Osteocyte (in vitro differentiated cells): ENCODE measurements around the gene NDST3. TPM values are rescaled to one million over a fixed set of nuclear protein-coding genes. Genes with fewer than 3 reads are reported as not detected.

ENCODE experiments used
- DNase-seq: peaks from one replicate; pipeline ENCODE4 v3.0.0; 2021; ENCODE audit warnings: mixed read lengths; ENCODE audit not compliant: unreplicated experiment; ENCODE audit errors: extremely low spot score
- H3K27ac Mint-ChIP-seq: one replicate; pipeline ENCODE4 v1.8.0; 2021; ENCODE audit warnings: mild to moderate bottlenecking, mixed read lengths; ENCODE audit not compliant: unreplicated experiment
- H3K27me3 Mint-ChIP-seq: one replicate; pipeline ENCODE4 v1.8.0; 2021; ENCODE audit warnings: mixed read lengths; ENCODE audit not compliant: unreplicated experiment
- H3K36me3 Mint-ChIP-seq: one replicate; pipeline ENCODE4 v1.8.0; 2021; ENCODE audit warnings: mixed read lengths; ENCODE audit not compliant: unreplicated experiment
- H3K4me1 Mint-ChIP-seq: one replicate; pipeline ENCODE4 v1.8.0; 2021; ENCODE audit warnings: mixed read lengths; ENCODE audit not compliant: unreplicated experiment
- H3K4me3 Mint-ChIP-seq: one replicate; pipeline ENCODE4 v1.8.0; 2021; ENCODE audit warnings: mild to moderate bottlenecking, moderate library complexity, mixed read lengths; ENCODE audit not compliant: unreplicated experiment
- H3K9me3 Mint-ChIP-seq: one replicate; pipeline ENCODE4 v1.8.0; 2021; ENCODE audit warnings: mixed read lengths; ENCODE audit not compliant: unreplicated experiment
- CTCF ChIP-seq: fragments of 200-600 bp; sonication (generic); IDR thresholded peaks from 2 replicates; pipeline ENCODE4 v1.5.0; 2021; ENCODE audit warnings: antibody characterized with exemption, mild to moderate bottlenecking, moderate library complexity
- total RNA-seq: library from RNA; stranded (reverse); gene quantifications from 2 replicates; pipeline ENCODE4 v1.2.1, GENCODE V29; 2021

Gene NDST3
- total RNA-seq, 1 donor from 2014 or later: 3.2 TPM

- Mint-ChIP-seq H3K27ac (peak overlapping the region; percentile 55), H3K4me3 (no peak overlapping the region), H3K4me1 (peaks cover 46% of the 10 kb centered on the region), H3K9me3 (no peaks in the 10 kb centered on the region), H3K27me3 (no peaks in the 10 kb centered on the region), H3K36me3 (peaks cover 12% of the 10 kb centered on the region)
- no peak for DNase-seq
- no peak for TF ChIP-seq CTCF
These were observed 247.5 kb downstream of the NDST3 start for GRCh38 chr4:118281611-118282442.

GRCh38 chr4:118282692-118283091 is 248.4 kb downstream of the NDST3 start:
- Mint-ChIP-seq H3K27me3 (no peaks in the 10 kb centered on the region), H3K4me3 (no peak overlapping the region), H3K27ac (peak overlapping the region; percentile 39), H3K4me1 (peaks cover 51% of the 10 kb centered on the region), H3K9me3 (no peaks in the 10 kb centered on the region), H3K36me3 (peaks cover 12% of the 10 kb centered on the region)
- TF ChIP-seq CTCF: no peak
- no peak for DNase-seq

GRCh38 chr4:118284169-118284568 is 249.9 kb downstream of the NDST3 start:
- no peak for DNase-seq
- H3K27me3 Mint-ChIP-seq: no peaks in the 10 kb centered on the region
- peaks cover 9% of the 10 kb centered on the region for H3K36me3 Mint-ChIP-seq
- no peak overlapping the region for H3K4me3 Mint-ChIP-seq
- no peaks in the 10 kb centered on the region for H3K9me3 Mint-ChIP-seq
- TF ChIP-seq CTCF: no peak
- H3K27ac Mint-ChIP-seq: no peak overlapping the region
- peaks cover 53% of the 10 kb centered on the region for H3K4me1 Mint-ChIP-seq

GRCh38 chr4:118285931-118286330 is 251.6 kb downstream of the NDST3 start:
- H3K27ac Mint-ChIP-seq: no peak overlapping the region

More at GRCh38 chr4:118285931-118286330, 251.6 kb downstream of the NDST3 start:
- Mint-ChIP-seq H3K4me1 (peaks cover 55% of the 10 kb centered on the region), H3K4me3 (no peak overlapping the region), H3K36me3 (peaks cover 2% of the 10 kb centered on the region), H3K27me3 (no peaks in the 10 kb centered on the region), H3K9me3 (no peaks in the 10 kb centered on the region)
- TF ChIP-seq CTCF: no peak
- DNase-seq: no peak
